Neutrophil (primary cell): ENCODE measurements around the gene SYT15.

Experiments
- H3K27ac ChIP-seq: fragments of 200-600 bp; sonication (generic); 2 replicates; pipeline ENCODE4 v1.5.1; 2016; ENCODE audit warnings: mild to moderate bottlenecking, moderate library complexity
- H3K27me3 ChIP-seq: fragments of 200-600 bp; sonication (generic); 2 replicates; pipeline ENCODE4 v1.6.0; 2016; ENCODE audit warnings: mild to moderate bottlenecking
- H3K36me3 ChIP-seq: fragments of 200-600 bp; sonication (generic); 2 replicates; pipeline ENCODE4 v1.5.1; 2017
- H3K4me1 ChIP-seq, 2 experiments: fragments of 200-600 bp in 1 of 2; sonication (generic) in 1 of 2; 1 replicate in 1 of 2; 2 replicates in 1 of 2; pipeline versions ENCODE4 v1.5.1 to v1.6.1; 2013 to 2016; ENCODE audit warnings: low read depth in 1 of 2, low read length in 1 of 2, mild to moderate bottlenecking in 1 of 2, moderate library complexity in 1 of 2; ENCODE audit not compliant: control insufficient read depth in 1 of 2, insufficient read depth in 1 of 2
- H3K4me3 ChIP-seq, 2 experiments: fragments of 200-600 bp in 1 of 2; sonication (generic) in 1 of 2; 1 replicate in 1 of 2; 2 replicates in 1 of 2; pipeline ENCODE4 v1.5.1; 2013 to 2016; ENCODE audit warnings: low read depth in 1 of 2, low read length in 1 of 2, mild to moderate bottlenecking in 1 of 2, moderate library complexity in 1 of 2
- H3K9me3 ChIP-seq: fragments of 200-600 bp; sonication (generic); 2 replicates; pipeline ENCODE4 v1.5.1; 2016
- TF ChIP-seq, protein P1 (sequence below): fragments of 200-600 bp; sonication (generic); IDR thresholded peaks from 2 replicates; pipeline ENCODE4 v1.5.1; 2016; ENCODE audit warnings: antibody characterized with exemption

SYT15 gene

DNA sequence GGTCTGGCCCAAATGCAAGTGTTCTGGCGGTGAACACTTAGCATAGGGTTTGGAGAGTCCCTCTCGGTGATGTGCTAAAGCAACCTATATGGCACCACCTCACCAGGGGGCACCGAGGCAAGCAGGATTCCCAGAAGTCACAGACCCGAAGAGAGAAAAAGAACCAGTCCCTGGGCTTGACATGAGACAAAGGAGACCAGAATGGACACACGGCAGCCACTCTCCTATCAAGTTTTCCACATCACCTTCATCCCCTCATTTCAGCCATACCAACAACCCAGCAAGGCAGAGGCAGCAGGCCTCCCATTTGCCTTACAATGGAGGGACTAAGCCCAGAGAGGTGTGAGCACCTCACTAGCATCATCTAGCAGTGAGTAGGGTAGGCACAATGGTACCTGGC lies 42.1 kb upstream of the SYT15 start:
- Histone ChIP-seq H3K9me3 (no peaks in the 10 kb centered on the region), H3K4me3 (no peak overlapping the region), H3K27me3 (peaks cover 61% of the 10 kb centered on the region), H3K36me3 (no peaks in the 10 kb centered on the region), H3K4me1 (no peaks in the 10 kb centered on the region), H3K27ac (no peak overlapping the region)
- TF ChIP-seq, protein P1, sequence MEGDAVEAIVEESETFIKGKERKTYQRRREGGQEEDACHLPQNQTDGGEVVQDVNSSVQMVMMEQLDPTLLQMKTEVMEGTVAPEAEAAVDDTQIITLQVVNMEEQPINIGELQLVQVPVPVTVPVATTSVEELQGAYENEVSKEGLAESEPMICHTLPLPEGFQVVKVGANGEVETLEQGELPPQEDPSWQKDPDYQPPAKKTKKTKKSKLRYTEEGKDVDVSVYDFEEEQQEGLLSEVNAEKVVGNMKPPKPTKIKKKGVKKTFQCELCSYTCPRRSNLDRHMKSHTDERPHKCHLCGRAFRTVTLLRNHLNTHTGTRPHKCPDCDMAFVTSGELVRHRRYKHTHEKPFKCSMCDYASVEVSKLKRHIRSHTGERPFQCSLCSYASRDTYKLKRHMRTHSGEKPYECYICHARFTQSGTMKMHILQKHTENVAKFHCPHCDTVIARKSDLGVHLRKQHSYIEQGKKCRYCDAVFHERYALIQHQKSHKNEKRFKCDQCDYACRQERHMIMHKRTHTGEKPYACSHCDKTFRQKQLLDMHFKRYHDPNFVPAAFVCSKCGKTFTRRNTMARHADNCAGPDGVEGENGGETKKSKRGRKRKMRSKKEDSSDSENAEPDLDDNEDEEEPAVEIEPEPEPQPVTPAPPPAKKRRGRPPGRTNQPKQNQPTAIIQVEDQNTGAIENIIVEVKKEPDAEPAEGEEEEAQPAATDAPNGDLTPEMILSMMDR, result no peak

DNA sequence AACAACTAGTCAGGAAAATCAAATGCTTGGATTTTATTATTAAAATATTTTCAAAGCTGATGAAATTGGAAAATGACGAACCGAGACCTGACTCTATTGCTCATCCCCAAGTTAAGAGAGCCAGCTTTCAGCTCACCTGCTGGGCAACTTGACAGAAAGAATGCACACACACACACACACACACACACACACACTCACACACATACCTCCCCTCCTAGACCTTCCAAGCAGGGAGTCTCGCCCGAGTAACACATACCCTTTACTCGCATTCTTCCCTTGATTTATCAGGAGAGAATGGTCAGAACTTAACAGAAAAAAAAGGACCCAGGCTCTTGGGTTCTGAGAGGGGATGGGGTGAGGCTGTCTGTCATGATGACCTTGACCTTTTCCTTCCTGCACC lies 41.6 kb upstream of the SYT15 start:
- no peak overlapping the region for H3K4me3 ChIP-seq

DNA sequence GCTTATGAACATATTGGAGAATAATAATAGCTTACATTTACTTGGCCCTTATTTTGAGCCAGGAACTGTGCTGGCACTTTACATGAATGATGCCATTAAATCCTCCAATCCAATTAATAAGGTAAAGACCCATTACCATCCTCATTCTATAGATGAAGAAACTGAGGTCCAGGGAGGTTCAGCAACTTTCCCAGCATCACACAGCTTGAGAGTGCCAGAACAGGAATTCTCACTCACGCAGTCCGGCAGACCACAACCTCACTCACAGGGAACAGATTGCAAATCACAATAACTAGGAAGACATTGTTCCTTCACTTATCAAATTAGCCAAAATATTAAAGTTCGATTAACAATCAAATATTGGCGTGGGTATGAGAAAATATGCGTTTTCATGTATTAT lies 40.8 kb upstream of the SYT15 start:
- Histone ChIP-seq H3K9me3 (no peaks in the 10 kb centered on the region), H3K4me1 (no peaks in the 10 kb centered on the region)

More for the DNA sequence above, 41.6 kb upstream of the SYT15 start:
- Histone ChIP-seq H3K4me1 (no peaks in the 10 kb centered on the region), H3K36me3 (no peaks in the 10 kb centered on the region), H3K9me3 (no peaks in the 10 kb centered on the region), H3K27ac (no peak overlapping the region), H3K27me3 (peaks cover 67% of the 10 kb centered on the region)
- TF ChIP-seq, protein P1, result no peak

GRCh38 chr10:46538717-46539426 lies 40.1 kb upstream of the SYT15 start:
- Histone ChIP-seq H3K4me1 (no peaks in the 10 kb centered on the region), H3K9me3 (no peaks in the 10 kb centered on the region), H3K27ac (no peak overlapping the region), H3K4me3 (no peak overlapping the region), H3K36me3 (no peaks in the 10 kb centered on the region), H3K27me3 (peaks cover 82% of the 10 kb centered on the region)
- TF ChIP-seq, protein P1, result no peak

More for the DNA sequence above, 40.8 kb upstream of the SYT15 start:
- Histone ChIP-seq H3K27me3 (peaks cover 75% of the 10 kb centered on the region), H3K4me3 (no peak overlapping the region), H3K36me3 (no peaks in the 10 kb centered on the region), H3K27ac (no peak overlapping the region)
- TF ChIP-seq, protein P1, result no peak

GRCh38 chr10:46539596-46540411 lies 39.1 kb upstream of the SYT15 start:
- H3K9me3 ChIP-seq, result no peaks in the 10 kb centered on the region
- TF ChIP-seq, protein P1, result no peak
- peaks cover 87% of the 10 kb centered on the region for H3K27me3 ChIP-seq
- no peak overlapping the region for H3K27ac ChIP-seq
- no peaks in the 10 kb centered on the region for H3K36me3 ChIP-seq
- no peak overlapping the region for H3K4me3 ChIP-seq
- H3K4me1 ChIP-seq, result no peaks in the 10 kb centered on the region
